NT2/D1 (cell line): Measurements from ENCODE around the gene IMPA2.

Experiments used
- SUZ12 ChIP-seq: IDR thresholded peaks from 2 replicates; pipeline ENCODE4 v1.6.1; 2011; ENCODE audit not compliant: insufficient read length, insufficient read depth; ENCODE audit errors: extremely low read depth
- YY1 ChIP-seq: IDR thresholded peaks from 2 replicates; pipeline ENCODE4 v1.6.1; 2011; ENCODE audit not compliant: insufficient read length, insufficient read depth
- ZNF274 ChIP-seq: IDR thresholded peaks from 2 replicates; pipeline ENCODE4 v1.6.1; 2011; ENCODE audit warnings: mild to moderate bottlenecking, low read depth, low read length

DNA sequence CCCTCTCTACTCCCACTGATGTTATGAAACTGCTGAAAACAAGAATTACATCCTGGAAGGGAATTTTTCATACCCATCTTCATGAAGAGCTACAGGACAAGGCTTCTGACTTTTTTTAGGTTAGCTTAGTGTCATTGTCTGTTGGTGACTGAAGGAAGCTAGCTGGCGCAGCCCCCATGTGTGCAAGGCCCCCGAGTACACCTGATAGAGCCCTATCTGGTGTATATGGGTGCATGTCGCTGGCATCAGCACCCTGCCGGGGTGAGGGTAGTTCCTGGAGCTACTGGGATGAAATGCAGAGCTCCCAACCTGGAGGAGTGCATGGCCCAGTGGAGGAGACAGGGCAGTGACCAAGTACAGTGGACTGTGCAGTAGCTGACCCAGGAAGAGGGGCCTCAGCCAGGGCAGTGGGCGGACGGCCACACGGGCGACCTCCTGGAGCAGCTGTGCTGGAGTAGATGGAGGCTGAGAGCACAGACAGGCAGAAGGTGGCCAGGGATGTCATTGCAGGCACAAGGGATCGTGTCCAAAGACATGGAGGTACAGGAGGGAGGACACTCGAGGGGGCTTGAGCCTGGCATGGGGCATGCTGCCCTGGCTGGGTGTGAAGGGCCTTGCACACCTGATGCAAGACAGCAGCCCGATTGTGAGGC lies 12.1 kb downstream of the IMPA2 start:
- no peak for TF ChIP-seq ZNF274
- no peak for TF ChIP-seq SUZ12
- no peak for TF ChIP-seq YY1
